COLO668 (cell line): Measurements from ENCODE around the gene OR1N2.
"Not testable (repeated sequence)": the region's sequence is repeated elsewhere in the genome, so short reads cannot be mapped to it uniquely, and the experiment has no call there.

Source experiments
- DNase-seq: peaks from one replicate; lab custom pipeline; 2025; ENCODE audit not compliant: unreplicated experiment; lab: John Stamatoyannopoulos, UW

Gene OR1N2

GRCh38 chr9:122552812-122553211 lies at the start of gene OR1N2:
Gene OR1N2 (plus strand): TSS chr9:122553112. CDS start chr9:122553212, 100 bp downstream.
- DNase-seq = no peak

GRCh38 chr9:122506964-122507363 lies 45.9 kb upstream of the OR1N2 start:
- no peak for DNase-seq

GRCh38 chr9:122510502-122510901 lies 42.4 kb upstream of the OR1N2 start, which contains the start of gene OR1J2:
Gene OR1J2 (plus strand): TSS chr9:122510802. CDS start chr9:122510802, 0 bp downstream.
- no peak for DNase-seq

- DNase-seq = no peak
Observed at GRCh38 chr9:122518226-122518625, 34.7 kb upstream of the OR1N2 start.

- no peak for DNase-seq
Observed at GRCh38 chr9:122518841-122519240, 34.1 kb upstream of the OR1N2 start, which contains the start of gene OR1J4. Gene OR1J4 (plus strand): TSS chr9:122519141. CDS start chr9:122519141, 0 bp downstream.

GRCh38 chr9:122519376-122519775 lies 33.5 kb upstream of the OR1N2 start:
- DNase-seq = no peak

- no peak for DNase-seq
Observed at GRCh38 chr9:122526602-122527001, 26.3 kb upstream of the OR1N2 start.

- DNase-seq = no peak
Observed at GRCh38 chr9:122527193-122527592, 25.7 kb upstream of the OR1N2 start, which contains the start of gene OR1N1. Gene OR1N1 (minus strand): TSS chr9:122527293. CDS start chr9:122527293, 0 bp downstream.

GRCh38 chr9:122531157-122531556 lies 21.8 kb upstream of the OR1N2 start:
- DNase-seq = not testable (repeated sequence)

GRCh38 chr9:122536134-122536533 lies 16.8 kb upstream of the OR1N2 start:
- no peak for DNase-seq

GRCh38 chr9:122537066-122537465 lies 15.8 kb upstream of the OR1N2 start:
- not testable (repeated sequence) for DNase-seq

GRCh38 chr9:122538757-122539156 lies 14.2 kb upstream of the OR1N2 start:
- DNase-seq = no peak

GRCh38 chr9:122546196-122546595 lies 6.7 kb upstream of the OR1N2 start:
- no peak for DNase-seq

GRCh38 chr9:122551371-122551770 lies 1.5 kb upstream of the OR1N2 start:
- no peak for DNase-seq

- no peak for DNase-seq
Observed at GRCh38 chr9:122561446-122561845, 8.5 kb downstream of the OR1N2 start.

- no peak for DNase-seq
Observed at GRCh38 chr9:122562134-122562760, 9.3 kb downstream of the OR1N2 start.

- DNase-seq = no peak
Observed at GRCh38 chr9:122567901-122568300, 15.0 kb downstream of the OR1N2 start.

- no peak for DNase-seq
Observed at GRCh38 chr9:122572456-122572855, 19.5 kb downstream of the OR1N2 start.

- no peak for DNase-seq
Observed at GRCh38 chr9:122579874-122580273, 27.0 kb downstream of the OR1N2 start.

GRCh38 chr9:122580360-122580759 lies 27.4 kb downstream of the OR1N2 start:
- DNase-seq = no peak

- DNase-seq = not testable (repeated sequence)
Observed at GRCh38 chr9:122583284-122583683, 30.4 kb downstream of the OR1N2 start, which contains the start of gene OR1L8. Gene OR1L8 (minus strand): TSS chr9:122583384. CDS start chr9:122568477, 14,907 bp downstream.
